Measurements from ENCODE around the gene SLC6A2. TPM values are rescaled to one million over a fixed set of nuclear protein-coding genes. Genes with fewer than 3 reads are reported as not detected.

SLC6A2 gene
- total RNA-seq, 2 experiments from 2014 or later = not detected

GRCh38 chr16:55725055-55725777 lies 69.4 kb downstream of the SLC6A2 start:
- no peak overlapping the region for H3K4me3 ChIP-seq (ENCODE audit: low read length)
- POLR2A ChIA-PET = no interaction called here

GRCh38 chr16:55728797-55729196 lies 73.0 kb downstream of the SLC6A2 start:
- DNase-seq (no peak), ATAC-seq (ENCODE audit: poor library complexity) (no peak)
- H3K4me3 ChIP-seq (ENCODE audit: low read length) = no peak overlapping the region
- no peak overlapping the region for H3K27ac ChIP-seq (ENCODE audit: low read depth in 1 of 2, low read length in 2 of 2)
- Mint-ChIP-seq H3K4me1 (ENCODE audit: low read depth) (no peaks in the 10 kb centered on the region), H3K9me3 (no peaks in the 10 kb centered on the region), H3K27me3 (peaks cover 20% of the 10 kb centered on the region), H3K36me3 (ENCODE audit: low read depth) (no peaks in the 10 kb centered on the region), H3K27ac (no peak overlapping the region), H3K4me3 (no peak overlapping the region)
- no peaks in the 10 kb centered on the region for H3K9me3 ChIP-seq (ENCODE audit: control insufficient read depth in 1 of 2, insufficient read depth in 1 of 2, low read length in 2 of 2)
- ChIA-PET CTCF (no interaction called here), POLR2A (no interaction called here)
- intact Hi-C loops (cut with DNase I, micrococcal nuclease) = no loop called here
- H3K36me3 ChIP-seq (ENCODE audit: insufficient read depth, low read length) = no peaks in the 10 kb centered on the region
- TF ChIP-seq CTCF (IDR thresholded peaks at IDR 0.05) = no peak
- H3K27me3 ChIP-seq (ENCODE audit: control insufficient read depth in 1 of 2, insufficient read depth in 2 of 2, low read length in 2 of 2) = no peaks in the 10 kb centered on the region
- no peaks in the 10 kb centered on the region for H3K4me1 ChIP-seq (ENCODE audit: insufficient read depth, low read length)

More at GRCh38 chr16:55725055-55725777, 69.4 kb downstream of the SLC6A2 start:
- no peaks in the 10 kb centered on the region for H3K36me3 ChIP-seq (ENCODE audit: insufficient read depth, low read length)
- DNase-seq (no peak), ATAC-seq (ENCODE audit: poor library complexity) (no peak)
- H3K4me1 ChIP-seq (ENCODE audit: insufficient read depth, low read length) = no peaks in the 10 kb centered on the region
- no peak overlapping the region for H3K4me3 Mint-ChIP-seq
- H3K27me3 Mint-ChIP-seq = peaks cover 15% of the 10 kb centered on the region
- TF ChIP-seq CTCF (IDR thresholded peaks at IDR 0.05) = no peak
- intact Hi-C loops (cut with DNase I, micrococcal nuclease) = no loop called here
- H3K27ac Mint-ChIP-seq = no peak overlapping the region
- no peaks in the 10 kb centered on the region for H3K27me3 ChIP-seq (ENCODE audit: control insufficient read depth in 1 of 2, insufficient read depth in 2 of 2, low read length in 2 of 2)
- CTCF ChIA-PET = no interaction called here
- no peaks in the 10 kb centered on the region for H3K9me3 Mint-ChIP-seq
- H3K36me3 Mint-ChIP-seq (ENCODE audit: low read depth) = no peaks in the 10 kb centered on the region
- no peak overlapping the region for H3K27ac ChIP-seq (ENCODE audit: low read depth in 1 of 2, low read length in 2 of 2)
- no peaks in the 10 kb centered on the region for H3K9me3 ChIP-seq (ENCODE audit: control insufficient read depth in 1 of 2, insufficient read depth in 1 of 2, low read length in 2 of 2)
- no peaks in the 10 kb centered on the region for H3K4me1 Mint-ChIP-seq (ENCODE audit: low read depth)

- Histone ChIP-seq H3K27ac (ENCODE audit: low read depth in 1 of 2, low read length in 2 of 2) (no peak overlapping the region), H3K4me1 (ENCODE audit: insufficient read depth, low read length) (no peaks in the 10 kb centered on the region), H3K4me3 (ENCODE audit: low read length) (no peak overlapping the region), H3K27me3 (ENCODE audit: control insufficient read depth in 1 of 2, insufficient read depth in 2 of 2, low read length in 2 of 2) (peaks cover 0 to 3% of the 10 kb centered on the region in 2 experiments), H3K9me3 (ENCODE audit: control insufficient read depth in 1 of 2, insufficient read depth in 1 of 2, low read length in 2 of 2) (no peaks in the 10 kb centered on the region), H3K36me3 (ENCODE audit: insufficient read depth, low read length) (no peaks in the 10 kb centered on the region)
- ATAC-seq (ENCODE audit: poor library complexity) = no peak
- Mint-ChIP-seq H3K9me3 (no peaks in the 10 kb centered on the region), H3K36me3 (ENCODE audit: low read depth) (no peaks in the 10 kb centered on the region), H3K27me3 (peaks cover 22% of the 10 kb centered on the region), H3K4me3 (no peak overlapping the region), H3K27ac (no peak overlapping the region), H3K4me1 (ENCODE audit: low read depth) (no peaks in the 10 kb centered on the region)
- POLR2A ChIA-PET = no interaction called here
- CTCF ChIA-PET = no interaction called here
- TF ChIP-seq CTCF (IDR thresholded peaks at IDR 0.05) = no peak
- DNase-seq = no peak
- intact Hi-C loops (cut with DNase I, micrococcal nuclease) = no loop called here
Measured at GRCh38 chr16:55730115-55730514, 74.3 kb downstream of the SLC6A2 start.
